Measurements from ENCODE around the gene PFKFB2. TPM values are rescaled to one million over a fixed set of nuclear protein-coding genes. Genes with fewer than 3 reads are reported as not detected.
A peak's percentile ranks its signal among the peaks of the same experiment; 100 is the strongest.

PFKFB2 gene
- total RNA-seq (1.8 and 2.0 TPM in 2 replicates), polyA plus RNA-seq (0.70 and 0.78 TPM in 2 replicates), polyA minus RNA-seq (1.4 and 3.5 TPM in 2 replicates), Bru-seq, nascent RNA (percentile 32 among the genes with signal in this experiment), BruChase-seq, experiment 1, labeled RNA remaining after a 6-hour chase (percentile 37 among the genes with signal in this experiment), BruChase-seq, experiment 2, labeled RNA remaining after a 2-hour chase (percentile 33 among the genes with signal in this experiment)
- 0.43 and 0.48 TPM in 2 replicates for polyA plus RNA-seq (2011; cell fraction: cytosol; rRNA removed)
- 2.2 and 2.4 TPM in 2 replicates for polyA plus RNA-seq (2011; cell fraction: nucleus; rRNA removed)
- 1.0 and 1.3 TPM in 2 replicates for polyA plus RNA-seq (2012)
- polyA minus RNA-seq (2011; cell fraction: cytosol; rRNA and poly(A)+ RNA removed): 11.9 TPM
- 0.96 and 1.5 TPM in 2 replicates for polyA minus RNA-seq (2011; cell fraction: nucleus; rRNA and poly(A)+ RNA removed)
- long read RNA-seq, partial matches to known transcripts: 1 of 6 reads
- long read RNA-seq, other reads (novel, unspliced or antisense): 5 of 6 reads

DNA sequence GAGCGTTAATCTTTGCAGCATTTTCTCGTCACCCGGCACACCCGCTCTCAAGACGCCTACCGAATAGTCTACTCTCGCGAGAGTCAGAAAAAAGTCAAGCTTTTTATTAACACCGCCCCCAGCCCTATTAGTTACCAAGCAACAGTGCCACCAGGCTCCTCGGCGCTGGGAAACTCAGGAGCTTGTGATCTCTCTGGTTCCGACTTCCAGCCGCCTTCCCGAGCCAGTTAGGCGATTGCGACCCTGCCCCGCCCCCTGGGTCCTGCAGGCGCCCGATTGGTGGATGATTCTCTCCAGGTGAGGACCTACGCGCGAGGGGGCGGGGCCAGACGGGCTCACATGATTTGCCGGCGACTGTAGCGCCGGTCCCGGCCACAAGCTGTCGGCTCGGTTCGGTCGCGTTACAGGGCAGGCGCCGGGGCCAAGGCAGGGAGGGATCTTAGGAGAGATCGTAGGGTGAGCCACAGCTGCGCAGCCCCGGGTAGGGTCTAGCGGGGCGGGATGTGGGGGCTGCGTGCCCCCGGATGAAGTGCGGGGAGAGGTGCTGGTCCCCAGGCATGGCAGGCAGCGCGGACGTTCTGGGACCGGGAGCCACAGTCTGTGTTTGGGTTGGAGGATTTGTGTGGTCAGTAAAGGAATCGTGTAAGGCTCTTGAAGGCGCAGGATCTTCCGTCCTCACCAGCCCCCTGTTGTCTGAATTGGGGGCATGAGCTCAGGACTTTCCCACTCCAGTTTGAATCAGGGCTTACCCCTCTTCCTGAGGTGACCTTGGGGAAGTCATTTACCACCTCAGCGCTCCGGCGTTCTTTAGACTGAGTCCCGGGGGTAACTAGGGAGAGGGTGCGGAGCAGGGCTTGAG, at the start of gene PFKFB2:
Gene PFKFB2, plus strand, starts transcription at position 365 of the 859 bp plus-strand sequence. CDS start 1,443 bp downstream, outside the sequence.
- peak within 1 kb of the TSS; percentile 47 for H3K9ac ChIP-seq (replicated peaks; ENCODE audit: extremely low read depth, insufficient read depth, low read length)
- H3K79me2 ChIP-seq (ENCODE audit: control insufficient read depth, insufficient read depth, low read length): peaks cover 22% of the 10 kb centered on the region
- FAIRE-seq (peak; percentile 82), DNase-seq (ENCODE audit: low read depth, low spot score) (peak; percentile 88)
- H4K20me1 ChIP-seq (replicated peaks; ENCODE audit: control insufficient read depth, extremely low read depth, insufficient read depth, low read length): peaks cover 3% of the 10 kb centered on the region
- intact Hi-C loops (cut with micrococcal nuclease) (loop anchor here (5.0 kb wide), 1 partner anchor 154 kb away; no protein-coding TSS in a partner anchor), dilution Hi-C loops (cut with MboI; ENCODE audit: extremely low pct_ligation_motif_present, low sequenced_read_pairs) (no loop called here)
- H3K27ac ChIP-seq (ENCODE audit: insufficient read depth, low read depth, low read length): no peak within 1 kb of the TSS
- CTCF ChIA-PET: interaction anchor here (0.7 to 1.6 kb wide), 8 partner anchors 9 to 446 kb away, joined by 3 to 10 read pairs (median 3); partner anchors contain the start of gene C1orf116
- H3K4me3 ChIP-seq (replicated peaks in 1 of 3; ENCODE audit: insufficient read depth in 1 of 3, low read depth in 1 of 3, low read length in 3 of 3): peak within 1 kb of the TSS; percentile 27 to 77 (median 62)
- peaks cover 6% of the 10 kb centered on the region in 2 experiments for H3K36me3 ChIP-seq (ENCODE audit: control insufficient read depth in 2 of 2, extremely low read depth in 1 of 2, insufficient read depth in 2 of 2, low read length in 2 of 2)
- POLR2A ChIA-PET: interaction anchor here (0.6 to 1.1 kb wide), 2 partner anchors 268 to 340 kb away, joined by 3 to 4 read pairs; no protein-coding TSS in a partner anchor
- TF ChIP-seq JUN (IDR thresholded peaks at IDR 0.05; ENCODE audit: borderline replicate concordance, insufficient read depth, insufficient read length, low read depth) (no peak), EZH2 (IDR thresholded peaks at IDR 0.05; ENCODE audit: borderline replicate concordance, low read depth, low read length, severe bottlenecking) (no peak), POLR2A (IDR thresholded peaks at IDR 0.05; ENCODE audit: low read depth, low read length) (no peak), POLR2AphosphoS5 (IDR thresholded peaks at IDR 0.05; ENCODE audit: insufficient read depth, low read depth, low read length) (no peak), FOS (IDR thresholded peaks at IDR 0.05; ENCODE audit: borderline replicate concordance, insufficient read depth, low read length) (no peak), MAX (IDR thresholded peaks at IDR 0.05; ENCODE audit: insufficient read depth, insufficient read length) (no peak), GATA2 (IDR thresholded peaks at IDR 0.05; ENCODE audit: insufficient read depth, insufficient read length, low read depth, low read length) (no peak), MYC (IDR thresholded peaks at IDR 0.05; ENCODE audit: low read depth, low read length) (no peak)
- TF ChIP-seq, protein P1, sequence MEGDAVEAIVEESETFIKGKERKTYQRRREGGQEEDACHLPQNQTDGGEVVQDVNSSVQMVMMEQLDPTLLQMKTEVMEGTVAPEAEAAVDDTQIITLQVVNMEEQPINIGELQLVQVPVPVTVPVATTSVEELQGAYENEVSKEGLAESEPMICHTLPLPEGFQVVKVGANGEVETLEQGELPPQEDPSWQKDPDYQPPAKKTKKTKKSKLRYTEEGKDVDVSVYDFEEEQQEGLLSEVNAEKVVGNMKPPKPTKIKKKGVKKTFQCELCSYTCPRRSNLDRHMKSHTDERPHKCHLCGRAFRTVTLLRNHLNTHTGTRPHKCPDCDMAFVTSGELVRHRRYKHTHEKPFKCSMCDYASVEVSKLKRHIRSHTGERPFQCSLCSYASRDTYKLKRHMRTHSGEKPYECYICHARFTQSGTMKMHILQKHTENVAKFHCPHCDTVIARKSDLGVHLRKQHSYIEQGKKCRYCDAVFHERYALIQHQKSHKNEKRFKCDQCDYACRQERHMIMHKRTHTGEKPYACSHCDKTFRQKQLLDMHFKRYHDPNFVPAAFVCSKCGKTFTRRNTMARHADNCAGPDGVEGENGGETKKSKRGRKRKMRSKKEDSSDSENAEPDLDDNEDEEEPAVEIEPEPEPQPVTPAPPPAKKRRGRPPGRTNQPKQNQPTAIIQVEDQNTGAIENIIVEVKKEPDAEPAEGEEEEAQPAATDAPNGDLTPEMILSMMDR (IDR thresholded peaks at IDR 0.05; ENCODE audit: extremely low read depth in 1 of 2, insufficient read depth in 1 of 2, low read depth in 1 of 2, low read length in 2 of 2): no peak
- H3K27me3 ChIP-seq (ENCODE audit: control insufficient read depth in 2 of 2, insufficient read depth in 2 of 2, low read length in 2 of 2): peaks cover 0 to 2% of the 10 kb centered on the region in 2 experiments
- BruUV-seq (replicated peaks): no TSS peak
- peak within 1 kb of the TSS; percentile 91 for H3K4me2 ChIP-seq (ENCODE audit: insufficient read depth, low read length)
- H3K9me1 ChIP-seq (replicated peaks; ENCODE audit: control insufficient read depth, extremely low read depth, insufficient read depth, low read length): no peaks in the 10 kb centered on the region
- H3K4me1 ChIP-seq (ENCODE audit: control insufficient read depth, extremely low read depth, insufficient read depth, low read length): peaks cover 15% of the 10 kb centered on the region
- no peaks in the 10 kb centered on the region for H3K9me3 ChIP-seq (replicated peaks; ENCODE audit: control insufficient read depth, insufficient read depth, low read length)
- peak within 1 kb of the TSS; percentile 75 for H2AFZ ChIP-seq (ENCODE audit: low read depth, low read length)
